Measurements from ENCODE around the gene HDAC3.

HDAC3 gene

DNA sequence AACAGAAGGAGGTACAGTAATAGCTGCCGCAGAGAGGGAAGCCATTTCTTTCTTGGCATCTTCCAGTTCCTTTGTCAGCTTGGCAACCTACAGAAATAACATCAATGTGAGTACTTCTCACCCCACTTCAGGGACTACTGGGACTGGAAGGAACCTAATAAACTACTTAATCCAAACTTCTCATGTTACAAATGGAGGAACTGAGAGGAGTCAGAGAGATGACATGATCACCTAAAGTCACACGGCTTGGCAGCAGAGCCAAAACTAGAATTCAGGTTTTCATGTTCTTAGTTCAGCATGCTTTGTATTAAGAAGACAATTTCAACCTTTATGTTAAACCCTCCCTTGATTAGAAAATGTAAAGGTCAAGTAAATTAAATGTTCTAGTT, 62.5 kb downstream of the HDAC3 start:
- Histone ChIP-seq H3K27ac (no peak overlapping the region), H3K36me3 (replicated peaks) (peaks cover 64% of the 10 kb centered on the region), H3K4me3 (ENCODE audit: low read depth, low read length) (no peak overlapping the region), H3K27me3 (replicated peaks) (no peaks in the 10 kb centered on the region)
- in situ Hi-C loops (cut with HindIII; ENCODE audit: low pct_ligation_motif_present, low sequenced_read_pairs), result no loop called here
- TF ChIP-seq, protein P1, sequence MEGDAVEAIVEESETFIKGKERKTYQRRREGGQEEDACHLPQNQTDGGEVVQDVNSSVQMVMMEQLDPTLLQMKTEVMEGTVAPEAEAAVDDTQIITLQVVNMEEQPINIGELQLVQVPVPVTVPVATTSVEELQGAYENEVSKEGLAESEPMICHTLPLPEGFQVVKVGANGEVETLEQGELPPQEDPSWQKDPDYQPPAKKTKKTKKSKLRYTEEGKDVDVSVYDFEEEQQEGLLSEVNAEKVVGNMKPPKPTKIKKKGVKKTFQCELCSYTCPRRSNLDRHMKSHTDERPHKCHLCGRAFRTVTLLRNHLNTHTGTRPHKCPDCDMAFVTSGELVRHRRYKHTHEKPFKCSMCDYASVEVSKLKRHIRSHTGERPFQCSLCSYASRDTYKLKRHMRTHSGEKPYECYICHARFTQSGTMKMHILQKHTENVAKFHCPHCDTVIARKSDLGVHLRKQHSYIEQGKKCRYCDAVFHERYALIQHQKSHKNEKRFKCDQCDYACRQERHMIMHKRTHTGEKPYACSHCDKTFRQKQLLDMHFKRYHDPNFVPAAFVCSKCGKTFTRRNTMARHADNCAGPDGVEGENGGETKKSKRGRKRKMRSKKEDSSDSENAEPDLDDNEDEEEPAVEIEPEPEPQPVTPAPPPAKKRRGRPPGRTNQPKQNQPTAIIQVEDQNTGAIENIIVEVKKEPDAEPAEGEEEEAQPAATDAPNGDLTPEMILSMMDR (IDR thresholded peaks at IDR 0.05; ENCODE audit: low read depth, low read length, missing control alignments), result no peak
- no peak for DNase-seq

DNA sequence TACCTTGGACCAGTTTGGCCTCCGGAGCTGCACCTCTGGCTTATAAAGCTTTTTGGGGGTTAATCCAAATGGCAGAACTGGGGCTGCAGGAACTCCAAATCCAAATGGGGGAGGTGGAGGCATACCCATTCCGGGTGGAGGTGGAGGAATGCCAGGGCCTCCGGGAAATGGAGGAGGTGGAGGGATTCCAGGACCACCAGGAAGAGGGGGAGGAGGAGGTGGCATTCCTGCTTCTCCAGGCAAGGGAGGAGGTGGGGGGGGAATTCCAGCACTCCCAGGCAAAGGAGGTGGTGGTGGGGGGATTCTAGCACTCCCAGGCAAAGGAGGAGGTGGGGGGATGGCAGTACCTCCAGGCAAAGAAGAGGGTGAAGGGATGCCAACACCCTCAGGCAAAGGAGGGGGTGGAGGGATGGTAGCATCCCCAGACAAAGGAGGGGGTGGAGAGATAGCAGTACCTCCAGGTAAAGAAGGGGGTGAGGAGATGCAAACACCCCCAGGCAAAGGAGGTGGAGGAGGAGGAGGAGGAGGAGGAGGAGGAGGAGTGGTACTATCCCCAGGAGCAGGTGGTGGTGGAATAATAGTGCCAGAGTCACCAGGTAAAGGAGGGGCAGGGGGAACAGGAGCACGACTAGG, 63.0 kb downstream of the HDAC3 start:
- DNase-seq, result no peak
- Histone ChIP-seq H3K27me3 (replicated peaks) (no peaks in the 10 kb centered on the region), H3K4me3 (ENCODE audit: low read depth, low read length) (no peak overlapping the region), H3K36me3 (replicated peaks) (peaks cover 67% of the 10 kb centered on the region), H3K27ac (no peak overlapping the region)
- TF ChIP-seq, protein P1 (IDR thresholded peaks at IDR 0.05; ENCODE audit: low read depth, low read length, missing control alignments), result no peak
- in situ Hi-C loops (cut with HindIII; ENCODE audit: low pct_ligation_motif_present, low sequenced_read_pairs), result no loop called here

Data from brain microvascular endothelial cell (primary cell).